ENCODE measurements around the gene CPT1B.
"Not testable (repeated sequence)": the region's sequence is repeated elsewhere in the genome, so short reads cannot be mapped to it uniquely, and the experiment has no call there.

The CPT1B gene

DNA sequence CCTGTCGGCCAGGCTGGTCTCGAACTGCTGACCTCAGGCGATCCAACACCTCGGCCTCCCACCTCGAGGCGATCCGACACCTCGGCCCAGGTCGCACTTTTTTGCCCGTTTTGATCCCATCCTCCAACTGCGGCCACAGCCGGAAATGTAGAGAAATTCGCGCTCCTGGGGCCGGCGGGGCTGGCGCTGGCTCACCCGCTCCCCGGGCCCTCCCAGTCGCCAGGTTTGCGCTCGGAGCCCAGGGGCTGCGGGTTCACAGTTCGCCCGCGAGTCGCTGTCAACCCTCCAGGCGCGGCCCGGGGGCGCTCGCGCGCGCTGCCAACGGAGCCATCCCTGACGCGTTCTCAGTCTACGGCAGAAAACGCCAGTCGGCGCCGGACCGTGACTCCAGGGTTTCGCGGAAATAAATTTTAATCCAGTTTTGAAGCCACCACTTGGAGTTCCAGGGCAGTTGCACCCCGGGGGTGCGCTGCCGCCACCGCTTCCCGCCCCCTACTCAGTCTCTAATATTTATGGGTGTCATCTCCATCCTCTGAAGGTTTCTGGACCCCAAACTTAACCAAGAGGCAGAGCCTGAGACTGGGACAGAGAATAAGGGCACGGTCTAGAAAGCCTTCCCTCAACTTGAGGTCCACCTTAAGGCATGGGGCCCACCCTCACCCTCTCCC lies 34.0 kb downstream of the CPT1B start:
- DNase-seq: peak; percentile 92

DNA sequence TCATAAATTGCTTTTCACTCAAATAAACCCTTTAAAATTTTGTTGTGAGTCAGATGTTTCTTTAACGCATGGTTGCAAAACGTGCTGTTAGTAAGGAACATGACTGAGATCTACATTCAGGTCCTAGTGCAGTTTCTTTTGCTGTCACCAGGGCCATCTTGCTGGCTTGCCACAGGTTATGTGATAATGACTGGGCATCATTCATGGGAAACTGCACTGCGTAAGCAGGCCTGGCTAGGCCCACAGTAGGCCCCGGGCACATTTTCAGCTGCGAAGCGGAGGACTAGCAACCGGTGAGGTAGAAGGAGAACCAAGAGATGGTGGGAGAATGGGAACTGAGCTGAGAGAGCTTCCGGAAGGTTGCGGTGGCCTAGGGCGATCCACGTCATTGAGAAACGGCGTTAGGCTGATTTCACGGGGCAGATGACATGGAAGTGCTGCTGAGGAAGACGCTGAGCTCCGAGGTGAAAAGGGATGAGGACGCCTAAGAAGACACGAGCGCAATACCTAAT lies 35.8 kb downstream of the CPT1B start:
- DNase-seq: peak; percentile 74

DNA sequence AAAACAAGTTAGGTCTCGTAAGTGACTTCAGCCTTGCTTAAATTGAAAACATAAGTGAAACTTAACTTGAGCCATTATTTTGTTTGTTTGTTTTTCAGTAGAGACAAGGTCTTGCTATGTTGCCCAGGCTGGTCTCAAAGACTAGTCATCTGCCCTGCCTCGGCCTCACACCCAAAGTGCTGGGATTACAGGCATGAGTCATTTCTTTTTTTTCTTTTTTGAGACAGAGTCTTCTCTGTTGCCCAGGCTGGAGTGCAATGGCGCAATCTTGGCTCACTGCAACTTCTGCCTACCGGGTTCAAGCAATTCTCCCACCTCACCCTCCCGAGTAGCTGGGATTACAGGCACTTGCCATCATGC lies 36.6 kb downstream of the CPT1B start:
- peak; percentile 64 for DNase-seq

DNA sequence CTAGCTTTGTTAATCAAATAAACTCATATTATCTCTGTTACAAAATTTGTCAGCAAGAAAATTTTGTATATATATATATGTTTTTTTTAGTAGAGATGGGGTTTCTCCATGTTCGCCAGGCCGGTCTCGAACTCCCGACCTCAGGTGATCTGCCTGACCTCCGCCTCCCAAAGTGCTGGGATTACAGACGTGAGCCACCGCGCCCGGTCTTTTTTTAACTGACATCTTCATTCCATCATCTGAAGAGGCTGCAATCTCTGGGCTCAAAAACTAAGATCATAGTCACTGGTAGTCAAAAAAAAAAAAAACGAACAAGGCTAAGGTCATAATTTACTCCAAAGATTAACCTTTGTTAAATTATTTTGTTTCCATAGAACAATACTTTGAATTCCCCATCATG lies 37.8 kb downstream of the CPT1B start:
- no peak for DNase-seq

DNA sequence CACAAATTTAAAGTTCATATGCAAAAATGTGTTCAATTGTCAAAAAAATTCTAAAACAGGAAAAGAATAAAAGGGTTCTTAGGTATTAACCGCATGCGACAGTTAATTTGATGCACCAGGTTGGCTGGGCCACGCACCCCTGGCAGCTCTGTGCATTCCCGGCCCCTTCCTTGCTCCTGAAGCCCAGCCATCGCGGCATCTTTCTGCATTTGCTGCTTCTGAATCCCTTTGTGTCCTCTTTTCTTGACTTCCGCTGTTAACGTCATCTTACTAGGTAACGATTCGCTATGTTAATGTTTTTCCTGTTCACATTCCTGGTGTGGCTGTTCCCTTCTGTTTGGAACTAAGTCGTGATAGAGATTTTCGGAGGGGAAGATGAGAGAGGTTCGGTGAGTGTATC lies 40.5 kb downstream of the CPT1B start:
- no peak for DNase-seq

DNA sequence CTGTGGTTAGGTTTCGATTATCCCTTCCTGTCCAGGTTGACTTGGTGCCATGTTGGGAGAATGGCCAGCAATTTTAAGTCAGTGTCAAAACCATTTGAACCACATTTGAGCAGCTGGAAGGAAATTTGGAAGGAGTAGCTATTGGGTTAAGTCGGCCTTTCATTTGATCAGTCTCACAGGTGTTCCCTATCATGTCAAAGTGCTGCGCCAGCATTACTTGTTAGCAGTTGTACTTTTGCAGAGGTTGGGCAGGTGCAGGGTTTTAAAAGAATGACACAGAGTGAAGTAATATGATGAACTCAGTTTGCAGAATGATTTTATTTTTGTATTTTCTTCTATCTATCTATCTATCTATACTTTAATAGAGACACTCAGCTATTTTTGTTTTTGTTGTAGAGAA lies 42.0 kb downstream of the CPT1B start:
- no peak for DNase-seq

DNA sequence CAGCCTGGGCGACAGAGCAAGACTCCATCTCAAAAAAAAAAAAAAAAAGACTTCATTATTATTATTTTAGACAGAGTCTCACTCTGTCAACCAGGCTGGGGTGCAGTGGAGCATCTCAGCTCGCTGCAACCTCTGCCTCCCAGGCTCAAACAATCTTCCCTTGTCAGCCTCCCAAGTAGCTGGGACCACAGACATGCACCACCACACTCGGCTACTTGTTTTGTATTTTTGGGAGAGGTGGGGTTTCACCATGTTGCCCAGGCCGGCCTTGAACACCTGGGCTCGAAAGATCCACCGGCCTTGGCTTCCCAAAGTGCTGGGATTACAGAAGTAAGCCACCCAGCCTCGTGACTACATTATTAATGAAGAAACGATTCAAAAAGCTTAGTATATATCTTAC lies 43.1 kb downstream of the CPT1B start:
- no peak for DNase-seq

DNA sequence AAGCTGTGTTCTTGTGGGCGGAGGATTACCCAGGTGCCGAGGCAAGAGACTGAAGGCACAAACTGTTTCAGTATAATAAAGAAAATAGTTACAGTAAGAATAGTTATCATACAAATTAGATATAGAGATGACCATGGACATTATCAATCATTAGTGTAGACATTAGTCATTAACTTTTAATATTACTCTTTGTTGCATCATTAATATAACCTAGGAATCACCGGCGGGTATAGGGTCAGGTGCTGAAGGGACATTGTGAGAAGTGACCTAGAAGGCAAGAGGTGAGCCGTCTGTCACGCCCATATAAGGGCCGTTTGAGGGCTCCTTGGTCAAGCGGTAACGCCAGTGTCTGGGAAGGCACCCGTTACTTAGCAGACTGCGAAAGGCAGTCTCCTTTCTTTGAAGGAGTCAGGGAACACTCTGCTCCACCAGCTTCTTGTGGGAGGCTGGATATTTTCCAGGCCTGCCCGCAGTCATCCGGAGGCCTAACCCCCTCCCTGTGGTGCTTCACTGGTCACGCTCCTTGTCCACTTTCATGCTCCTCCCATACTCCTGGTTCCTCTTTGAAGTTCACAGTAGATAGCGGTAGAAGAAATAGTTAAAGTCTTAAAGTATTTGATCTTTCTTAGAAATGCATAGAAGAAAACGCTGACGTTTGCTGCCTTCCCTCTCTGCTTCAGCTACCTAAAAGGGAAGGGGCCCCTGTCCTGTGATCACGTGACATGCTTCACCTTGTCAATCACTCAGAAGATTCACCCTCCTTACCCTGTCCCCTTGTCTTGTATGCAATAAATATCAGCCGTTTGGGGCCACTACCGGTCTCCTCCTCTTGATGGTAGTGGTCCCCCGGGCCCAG lies 44.1 kb downstream of the CPT1B start:
- not testable (repeated sequence) for DNase-seq

DNA sequence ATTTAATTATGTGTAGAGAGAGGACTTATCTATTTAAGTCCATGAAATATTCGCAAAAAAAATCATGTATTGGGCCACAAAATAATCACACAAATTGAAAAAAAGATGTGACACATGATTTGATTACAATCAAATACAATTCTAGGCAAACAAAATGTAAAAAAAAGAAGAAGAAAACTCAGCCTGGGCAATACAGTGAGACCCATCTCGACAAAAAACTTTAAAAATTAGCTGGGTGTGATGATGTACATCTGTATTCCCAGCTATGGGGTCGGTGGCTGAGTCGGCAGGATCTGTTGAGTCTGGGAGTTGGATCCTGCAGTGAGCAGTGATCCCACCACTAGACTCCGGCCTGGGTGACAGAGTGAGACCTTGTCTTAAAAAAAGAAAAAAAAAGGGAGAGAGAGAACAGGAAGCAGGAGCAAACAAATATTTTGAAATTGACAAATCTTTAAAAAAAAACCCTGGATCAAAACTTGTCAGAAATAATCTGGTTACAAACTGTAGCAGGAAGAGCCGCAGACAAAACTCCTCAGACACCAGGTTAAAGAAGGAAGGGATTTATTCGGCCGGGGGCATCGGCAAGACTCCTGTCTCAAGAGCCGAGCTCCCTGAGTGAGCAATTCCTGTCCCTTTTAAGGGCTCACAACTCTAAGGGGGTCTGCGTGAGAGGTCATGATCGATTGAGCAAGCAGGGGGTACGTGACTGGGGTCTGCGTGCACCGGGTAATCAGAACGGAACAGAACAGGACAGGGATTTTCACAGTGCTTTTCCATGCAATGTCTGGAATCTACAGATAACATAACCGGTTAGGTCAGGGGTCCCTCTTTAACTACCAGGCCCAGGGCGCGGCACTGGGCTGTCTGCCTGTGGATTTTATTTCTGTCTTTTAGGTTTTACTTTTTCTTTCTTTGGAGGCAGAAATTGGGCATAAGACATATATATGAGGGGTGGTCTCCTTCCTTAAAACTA lies 45.1 kb downstream of the CPT1B start:
- no peak for DNase-seq

DNA sequence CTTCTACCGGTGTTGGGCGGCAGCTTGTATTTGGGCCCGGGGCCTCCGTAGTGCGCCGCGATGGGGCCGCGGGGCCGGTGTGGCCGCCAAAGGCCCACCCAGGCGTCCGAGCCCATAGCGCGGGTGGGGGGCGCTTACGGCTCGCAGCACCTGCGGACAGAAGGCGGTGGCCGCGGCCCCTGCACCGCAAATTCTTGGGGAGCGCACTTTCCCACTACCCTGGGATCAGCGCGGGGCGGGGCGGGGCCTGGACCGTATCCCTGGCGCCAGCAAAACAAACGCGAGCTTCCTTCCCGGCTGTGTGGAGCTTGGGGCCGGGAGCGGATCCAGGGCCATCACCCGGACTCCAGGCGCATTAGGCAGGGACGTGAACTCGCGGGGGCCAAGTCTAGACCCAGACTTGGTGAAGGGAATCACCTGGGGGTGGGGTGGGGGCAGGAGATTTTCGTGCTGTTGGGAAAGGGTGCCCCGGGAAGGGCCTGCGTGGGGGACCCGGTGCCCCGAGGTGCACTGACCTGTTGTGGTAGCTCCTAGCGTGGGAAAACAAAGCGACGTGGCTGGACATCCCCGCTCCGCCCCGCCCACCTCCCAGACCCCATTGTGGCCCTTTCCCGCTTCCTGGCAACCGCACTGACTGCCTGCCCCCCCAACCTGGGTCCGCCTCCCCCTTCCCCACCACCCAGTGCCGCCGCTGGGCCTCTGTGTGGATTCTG lies 46.1 kb downstream of the CPT1B start:
- peak; percentile 43 for DNase-seq

DNA sequence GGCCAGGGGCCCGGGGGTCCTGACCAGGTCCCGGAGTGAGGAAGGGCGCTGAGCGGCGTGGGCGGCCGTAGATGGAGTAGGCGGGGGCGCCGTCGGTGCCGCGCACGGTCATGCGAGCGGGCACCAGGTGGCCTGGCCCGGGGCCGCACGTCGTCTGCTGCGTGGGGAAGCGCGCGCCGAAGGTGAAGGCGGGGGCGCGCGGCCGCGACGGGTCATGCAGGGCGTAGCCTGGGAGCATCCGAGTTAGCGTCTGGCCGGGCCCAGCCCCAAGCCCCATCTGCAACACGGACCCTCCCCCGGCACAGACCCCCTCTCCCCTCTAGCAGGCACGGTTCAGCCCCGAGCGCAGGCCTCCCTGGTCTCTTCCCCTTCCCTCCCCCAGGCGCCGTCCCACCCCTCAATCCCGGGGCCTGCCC lies 46.7 kb downstream of the CPT1B start:
- peak; percentile 80 for DNase-seq

DNA sequence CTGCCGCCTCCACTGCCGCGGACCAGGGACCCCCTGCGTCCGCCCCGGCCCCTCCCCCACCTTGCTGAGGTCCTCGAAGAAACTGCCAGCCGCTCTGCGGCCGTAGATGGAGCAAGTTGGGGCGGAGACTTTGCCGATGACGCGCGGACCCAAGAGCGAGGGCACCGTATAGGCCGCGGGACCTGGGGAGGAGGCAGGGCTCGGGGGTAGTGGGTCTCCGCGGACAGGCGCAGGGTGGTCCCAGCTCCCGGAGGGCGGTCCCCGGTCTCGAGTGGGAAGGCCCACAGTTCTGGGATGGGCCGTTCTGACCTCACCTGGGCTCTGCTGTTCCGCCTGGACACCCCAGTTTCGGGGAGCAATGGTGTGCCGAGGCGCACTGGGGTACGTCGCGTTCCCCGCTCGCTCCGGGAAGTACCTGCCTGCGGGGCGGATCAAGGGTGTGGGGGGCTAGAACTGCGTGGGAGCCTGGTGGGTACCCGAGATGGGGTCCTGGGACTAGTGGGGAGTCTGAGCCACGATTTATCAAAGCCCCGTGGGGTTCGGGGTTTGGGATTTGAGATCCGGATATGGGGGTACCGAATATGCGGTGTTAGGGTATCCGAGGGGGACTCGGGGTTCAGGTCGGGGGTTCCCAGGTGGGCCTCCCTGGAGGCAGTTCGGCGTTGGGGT lies 47.2 kb downstream of the CPT1B start:
- peak; percentile 91 for DNase-seq

DNA sequence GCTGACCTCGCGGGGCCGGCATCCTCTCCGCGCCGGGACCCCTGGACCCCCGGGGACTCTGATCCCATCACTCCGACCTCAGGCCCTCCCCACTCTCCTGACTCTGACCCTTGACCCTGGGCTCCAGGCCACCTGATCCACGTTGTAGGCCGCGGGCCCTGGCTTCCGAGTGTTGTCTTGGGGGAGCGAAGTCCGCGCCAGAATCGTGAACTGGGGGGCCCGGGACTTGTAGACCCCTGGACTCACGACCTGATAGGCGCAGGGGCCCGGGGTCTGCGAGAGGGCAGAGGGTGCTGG lies 47.7 kb downstream of the CPT1B start:
- DNase-seq: no peak

DNA sequence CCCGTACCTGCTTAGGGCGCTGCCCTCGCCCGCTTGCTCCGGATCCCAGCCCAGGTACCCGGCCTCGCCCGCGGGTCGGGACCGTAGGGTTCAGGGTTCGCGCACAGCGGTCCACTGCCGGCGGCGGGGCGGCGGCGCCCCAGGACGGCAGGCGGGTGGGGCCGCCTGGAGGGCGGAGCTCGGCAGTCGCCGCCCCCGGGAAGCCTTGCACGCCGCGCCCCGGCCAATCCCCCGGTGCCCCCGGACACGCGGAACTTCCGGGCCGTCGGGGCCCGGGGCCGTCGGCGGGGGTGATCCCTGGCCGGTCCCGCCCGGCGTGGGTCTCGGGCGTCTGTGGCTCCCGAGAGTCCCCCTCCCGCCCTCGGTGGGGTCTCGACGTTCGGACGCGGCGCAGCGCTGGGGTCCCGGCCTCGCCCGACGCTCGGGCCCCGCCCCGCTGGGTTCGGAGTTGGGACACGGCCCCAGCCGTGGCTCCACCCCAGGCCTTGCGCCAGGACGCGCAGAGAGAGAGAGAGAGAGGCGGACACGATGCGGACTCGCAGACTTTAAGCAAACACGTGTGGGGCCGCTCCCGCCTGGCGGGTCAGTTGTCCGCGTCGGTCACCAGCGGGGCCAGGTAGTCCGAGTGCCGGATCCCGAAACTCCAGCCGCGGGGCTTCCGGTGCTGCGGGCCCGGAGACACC lies 48.2 kb downstream of the CPT1B start, which contains the start of gene TYMP:
TSS of gene TYMP (minus strand) at position 116 of the 683 bp plus-strand sequence. CDS start 303 bp downstream, outside the sequence.
- peak; percentile 82 for DNase-seq

DNA sequence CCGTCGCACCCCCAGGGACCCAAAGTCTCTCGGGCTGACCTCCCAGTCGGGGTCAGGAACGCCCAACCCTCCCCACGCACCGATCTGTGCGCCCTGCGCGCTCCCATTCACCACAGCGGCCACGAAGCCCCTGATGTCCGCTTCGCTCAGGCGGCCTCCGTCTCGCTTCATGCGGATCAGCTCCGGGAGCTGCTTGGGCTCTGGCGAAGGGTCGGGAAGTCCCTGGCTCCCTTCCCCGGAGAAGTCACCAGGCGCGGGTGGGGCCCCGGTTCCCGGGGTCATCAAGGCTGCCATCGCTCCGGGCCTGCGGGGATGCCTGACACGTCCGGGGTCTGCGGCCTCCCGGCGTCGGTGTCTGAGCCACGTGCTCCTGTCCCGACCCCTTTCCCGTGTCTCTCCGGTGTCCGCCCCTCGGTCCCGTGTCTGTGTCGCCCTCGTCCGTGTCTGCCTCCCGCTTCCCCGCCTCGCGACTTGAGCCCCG lies 48.8 kb downstream of the CPT1B start:
- DNase-seq: no peak

DNA sequence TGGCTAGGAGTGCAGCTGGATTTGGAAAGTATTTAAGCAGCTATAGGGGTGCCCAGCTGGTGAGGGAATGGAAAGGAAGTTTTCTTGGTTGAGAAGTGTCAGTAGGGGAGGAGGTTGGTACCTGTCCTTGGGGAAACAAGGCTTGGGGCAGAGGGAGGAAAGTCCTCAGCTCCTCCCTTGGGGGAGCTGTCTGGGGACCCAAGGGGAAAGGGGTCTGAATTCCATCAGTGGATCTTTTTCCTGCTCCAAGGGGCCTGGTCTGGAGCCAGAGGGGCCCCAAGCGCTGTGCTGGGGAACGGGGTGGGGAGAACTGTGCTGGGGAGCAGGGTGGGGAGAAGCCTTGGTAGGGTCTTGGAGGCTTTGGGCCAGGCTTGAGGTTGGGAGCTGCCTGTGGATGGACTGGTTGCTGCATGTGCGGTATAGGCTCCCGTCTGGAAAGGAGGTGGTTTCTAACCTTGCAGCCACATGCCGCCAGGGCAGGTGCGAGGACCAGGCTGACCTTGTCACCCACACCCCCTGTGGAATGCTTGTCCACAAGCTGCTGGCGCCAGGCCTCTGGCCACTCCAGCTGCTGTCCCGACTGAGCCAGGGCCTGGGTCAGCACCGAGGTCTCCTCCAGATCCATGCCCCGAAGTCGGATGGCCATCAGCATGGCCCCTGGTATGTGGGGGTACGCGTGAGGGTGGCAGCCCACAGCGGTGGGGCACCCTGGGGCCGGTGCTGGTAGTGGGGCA lies 49.4 kb downstream of the CPT1B start:
- no peak for DNase-seq

DNA sequence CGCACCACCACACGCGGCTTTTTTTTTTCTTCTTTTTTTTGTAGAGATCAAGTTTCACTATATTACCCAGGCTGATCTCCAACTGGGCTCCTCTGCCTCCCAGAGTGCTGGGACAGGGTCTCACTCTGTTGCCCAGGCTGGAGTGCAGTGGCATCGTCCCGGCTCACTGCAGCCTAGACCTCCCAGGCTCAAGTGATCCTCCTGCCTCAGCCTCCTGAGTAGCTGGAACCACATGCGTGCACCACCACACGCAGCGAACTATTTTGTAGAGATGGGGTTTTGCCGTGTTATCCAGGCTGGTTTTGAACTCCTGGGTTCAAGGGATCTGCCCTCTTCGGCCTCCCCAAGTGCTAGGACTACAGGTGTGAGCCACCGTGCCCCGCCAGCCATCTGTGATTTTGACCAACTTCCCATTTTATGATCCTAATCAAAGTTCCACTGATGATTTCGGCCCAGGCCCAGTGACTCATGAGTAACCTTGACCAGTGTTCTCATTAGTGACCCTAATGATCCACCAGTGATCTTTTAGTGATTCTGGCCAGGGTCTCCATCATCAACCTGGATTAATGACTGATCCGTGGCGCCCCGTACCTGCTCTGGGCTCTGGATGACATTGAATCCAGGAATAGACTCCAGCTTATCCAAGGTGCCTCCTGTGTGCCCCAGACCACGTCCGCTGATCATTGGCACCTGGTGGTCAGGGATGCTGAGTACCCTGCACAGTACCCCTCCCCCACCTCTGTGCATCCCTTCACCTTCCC lies 50.1 kb downstream of the CPT1B start:
- DNase-seq: no peak

DNA sequence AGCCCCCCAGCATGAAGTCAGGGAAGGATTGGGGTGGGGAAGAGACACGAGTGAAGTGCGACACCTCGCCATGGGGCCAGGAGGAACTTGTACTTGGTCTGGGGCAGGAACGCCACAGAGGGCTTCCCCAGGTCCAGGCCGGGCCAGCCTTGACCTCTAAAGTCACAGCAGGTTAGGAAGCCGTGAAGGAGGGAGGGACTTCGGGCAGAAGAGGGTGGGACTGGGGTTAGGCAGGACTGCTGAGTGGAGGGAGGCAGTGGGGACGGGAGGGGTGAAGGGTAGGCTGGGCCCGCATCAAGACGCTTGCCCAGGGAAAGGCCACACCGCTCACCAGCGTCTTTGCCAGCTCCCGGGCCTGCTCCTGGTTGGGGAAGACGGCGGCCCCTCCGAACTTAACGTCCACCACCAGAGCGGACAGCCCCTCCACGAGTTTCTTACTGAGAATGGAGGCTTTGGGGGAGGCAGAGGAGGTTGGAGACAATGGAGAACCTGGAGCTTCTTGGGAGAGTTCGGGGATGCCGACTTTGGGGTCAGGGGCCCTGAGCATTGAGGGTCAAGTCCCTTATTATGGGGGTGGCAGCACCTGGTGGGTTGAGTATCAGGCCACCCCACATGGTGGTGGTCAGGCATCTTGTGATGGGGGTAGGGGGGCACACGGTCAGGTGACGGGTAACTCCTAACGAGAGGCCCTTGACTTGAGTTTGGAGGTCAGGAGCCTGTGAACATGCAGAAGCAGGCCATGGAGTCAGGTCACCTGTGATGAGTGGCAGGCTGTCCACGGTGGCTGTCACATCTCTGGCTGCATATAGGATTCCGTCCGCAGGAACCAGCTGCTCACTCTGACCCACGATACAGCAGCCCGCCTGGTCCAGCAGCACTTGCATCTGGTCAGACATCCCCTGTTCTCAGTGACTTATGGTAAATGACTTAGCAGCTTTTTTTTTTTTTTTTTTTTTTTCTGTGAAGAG lies 51.1 kb downstream of the CPT1B start:
- DNase-seq: peak; percentile 73

All from stimulated activated CD8-positive, alpha-beta memory T cell treated with anti-CD3 and anti-CD28 coated beads, Interleukin-4, amount 100 ng/mL, for 48 hours (primary cell).